GM23338 (cell line): ENCODE data around the gene NDUFS7. TPM values are rescaled to one million over a fixed set of nuclear protein-coding genes. Genes with fewer than 3 reads are reported as not detected.

Experiments
- EZH2 ChIP-seq: fragments of 200-600 bp; sonication (generic); IDR thresholded peaks from one replicate; pipeline ENCODE4 v1.8.0; 2017; ENCODE audit warnings: antibody characterized with exemption, mild to moderate bottlenecking, low read depth; ENCODE audit not compliant: unreplicated experiment
- NANOG ChIP-seq: IDR thresholded peaks from 2 replicates; pipeline ENCODE4 v1.6.1; 2016; ENCODE audit warnings: antibody characterized with exemption, borderline replicate concordance
- STAT1 ChIP-seq: IDR thresholded peaks from one replicate; pipeline ENCODE4 v1.6.1; 2016; ENCODE audit warnings: antibody characterized with exemption; ENCODE audit not compliant: unreplicated experiment
- ZNF331 ChIP-seq: fragments of 250-450 bp; sonication (Bioruptor Pico); IDR thresholded peaks from 2 replicates; pipeline ENCODE4 v1.5.0; 2020; ENCODE audit warnings: low read depth, mild to moderate bottlenecking, moderate library complexity
- polyA plus RNA-seq: library from polyadenylated mRNA; unstranded; fragments of >200 nt; fragmentation: Nextera tagmentation; extraction: Ambion mirVana; gene quantifications from 2 replicates; pipeline ENCODE4 v1.2.1, GENCODE V29; 2016
- total RNA-seq: library from RNA; depleted of rRNA; stranded (reverse); fragments of >200 nt; shearing (Covaris generic); gene quantifications from 2 replicates; pipeline ENCODE4 v1.2.3, GENCODE V29; 2014
- TF ChIP-seq, protein P1 (sequence below): fragments of 250-450 bp; sonication (Bioruptor Pico); IDR thresholded peaks from 2 replicates; pipeline ENCODE4 v1.5.0; 2020; ENCODE audit warnings: mild to moderate bottlenecking, moderate library complexity
- TF ChIP-seq, protein P2 (sequence below): IDR thresholded peaks from one replicate; pipeline ENCODE4 v1.6.1; 2018; ENCODE audit warnings: antibody characterized with exemption; ENCODE audit not compliant: unreplicated experiment
- TF ChIP-seq, protein P3 (sequence below), 2 experiments: fragments of 200-600 bp in 1 of 2; sonication (generic) in 1 of 2; conservative IDR thresholded peaks; 2 replicates each; pipeline versions ENCODE4 v1.5.1 to v1.6.1; 2016 to 2017; ENCODE audit warnings: antibody characterized with exemption in 2 of 2, low read depth in 2 of 2, mild to moderate bottlenecking in 2 of 2, moderate library complexity in 1 of 2

NDUFS7 gene
- total and polyA plus RNA-seq, 2 experiments from 2014 or later = 132 to 203 TPM

DNA sequence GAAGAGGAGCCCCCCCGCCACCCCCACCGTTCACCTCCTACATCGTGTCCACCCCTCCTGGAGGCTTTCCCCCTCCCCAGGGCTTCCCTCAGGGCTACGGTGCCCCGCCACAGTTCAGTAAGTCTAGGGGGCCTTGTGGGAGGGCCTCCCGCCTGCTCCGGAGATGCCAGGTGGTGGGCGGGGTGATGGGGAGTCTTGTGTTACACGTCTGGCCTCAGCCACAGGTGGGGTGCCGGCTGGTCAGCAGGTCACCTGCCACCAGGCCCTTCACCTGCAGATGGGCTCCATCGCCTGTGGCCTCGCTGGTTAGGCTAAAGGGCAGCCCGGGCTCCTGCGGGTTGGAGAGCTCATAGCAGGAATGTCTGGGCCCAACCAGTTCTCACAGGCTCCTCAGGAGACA, 46.5 kb downstream of the NDUFS7 start (continued):
- TF ChIP-seq, protein P1, sequence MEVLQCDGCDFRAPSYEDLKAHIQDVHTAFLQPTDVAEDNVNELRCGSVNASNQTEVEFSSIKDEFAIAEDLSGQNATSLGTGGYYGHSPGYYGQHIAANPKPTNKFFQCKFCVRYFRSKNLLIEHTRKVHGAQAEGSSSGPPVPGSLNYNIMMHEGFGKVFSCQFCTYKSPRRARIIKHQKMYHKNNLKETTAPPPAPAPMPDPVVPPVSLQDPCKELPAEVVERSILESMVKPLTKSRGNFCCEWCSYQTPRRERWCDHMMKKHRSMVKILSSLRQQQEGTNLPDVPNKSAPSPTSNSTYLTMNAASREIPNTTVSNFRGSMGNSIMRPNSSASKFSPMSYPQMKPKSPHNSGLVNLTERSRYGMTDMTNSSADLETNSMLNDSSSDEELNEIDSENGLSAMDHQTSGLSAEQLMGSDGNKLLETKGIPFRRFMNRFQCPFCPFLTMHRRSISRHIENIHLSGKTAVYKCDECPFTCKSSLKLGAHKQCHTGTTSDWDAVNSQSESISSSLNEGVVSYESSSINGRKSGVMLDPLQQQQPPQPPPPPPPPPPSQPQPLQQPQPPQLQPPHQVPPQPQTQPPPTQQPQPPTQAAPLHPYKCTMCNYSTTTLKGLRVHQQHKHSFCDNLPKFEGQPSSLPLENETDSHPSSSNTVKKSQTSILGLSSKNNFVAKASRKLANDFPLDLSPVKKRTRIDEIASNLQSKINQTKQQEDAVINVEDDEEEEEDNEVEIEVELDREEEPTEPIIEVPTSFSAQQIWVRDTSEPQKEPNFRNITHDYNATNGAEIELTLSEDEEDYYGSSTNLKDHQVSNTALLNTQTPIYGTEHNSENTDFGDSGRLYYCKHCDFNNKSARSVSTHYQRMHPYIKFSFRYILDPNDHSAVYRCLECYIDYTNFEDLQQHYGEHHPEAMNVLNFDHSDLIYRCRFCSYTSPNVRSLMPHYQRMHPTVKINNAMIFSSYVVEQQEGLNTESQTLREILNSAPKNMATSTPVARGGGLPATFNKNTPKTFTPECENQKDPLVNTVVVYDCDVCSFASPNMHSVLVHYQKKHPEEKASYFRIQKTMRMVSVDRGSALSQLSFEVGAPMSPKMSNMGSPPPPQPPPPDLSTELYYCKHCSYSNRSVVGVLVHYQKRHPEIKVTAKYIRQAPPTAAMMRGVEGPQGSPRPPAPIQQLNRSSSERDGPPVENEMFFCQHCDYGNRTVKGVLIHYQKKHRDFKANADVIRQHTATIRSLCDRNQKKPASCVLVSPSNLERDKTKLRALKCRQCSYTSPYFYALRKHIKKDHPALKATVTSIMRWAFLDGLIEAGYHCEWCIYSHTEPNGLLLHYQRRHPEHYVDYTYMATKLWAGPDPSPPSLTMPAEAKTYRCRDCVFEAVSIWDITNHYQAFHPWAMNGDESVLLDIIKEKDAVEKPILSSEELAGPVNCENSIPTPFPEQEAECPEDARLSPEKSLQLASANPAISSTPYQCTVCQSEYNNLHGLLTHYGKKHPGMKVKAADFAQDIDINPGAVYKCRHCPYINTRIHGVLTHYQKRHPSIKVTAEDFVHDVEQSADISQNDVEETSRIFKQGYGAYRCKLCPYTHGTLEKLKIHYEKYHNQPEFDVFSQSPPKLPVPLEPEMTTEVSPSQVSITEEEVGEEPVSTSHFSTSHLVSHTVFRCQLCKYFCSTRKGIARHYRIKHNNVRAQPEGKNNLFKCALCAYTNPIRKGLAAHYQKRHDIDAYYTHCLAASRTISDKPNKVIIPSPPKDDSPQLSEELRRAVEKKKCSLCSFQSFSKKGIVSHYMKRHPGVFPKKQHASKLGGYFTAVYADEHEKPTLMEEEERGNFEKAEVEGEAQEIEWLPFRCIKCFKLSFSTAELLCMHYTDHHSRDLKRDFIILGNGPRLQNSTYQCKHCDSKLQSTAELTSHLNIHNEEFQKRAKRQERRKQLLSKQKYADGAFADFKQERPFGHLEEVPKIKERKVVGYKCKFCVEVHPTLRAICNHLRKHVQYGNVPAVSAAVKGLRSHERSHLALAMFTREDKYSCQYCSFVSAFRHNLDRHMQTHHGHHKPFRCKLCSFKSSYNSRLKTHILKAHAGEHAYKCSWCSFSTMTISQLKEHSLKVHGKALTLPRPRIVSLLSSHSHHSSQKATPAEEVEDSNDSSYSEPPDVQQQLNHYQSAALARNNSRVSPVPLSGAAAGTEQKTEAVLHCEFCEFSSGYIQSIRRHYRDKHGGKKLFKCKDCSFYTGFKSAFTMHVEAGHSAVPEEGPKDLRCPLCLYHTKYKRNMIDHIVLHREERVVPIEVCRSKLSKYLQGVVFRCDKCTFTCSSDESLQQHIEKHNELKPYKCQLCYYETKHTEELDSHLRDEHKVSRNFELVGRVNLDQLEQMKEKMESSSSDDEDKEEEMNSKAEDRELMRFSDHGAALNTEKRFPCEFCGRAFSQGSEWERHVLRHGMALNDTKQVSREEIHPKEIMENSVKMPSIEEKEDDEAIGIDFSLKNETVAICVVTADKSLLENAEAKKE = no peak
- TF ChIP-seq NANOG (no peak), ZNF331 (CRISPR knock-in tag) (no peak), STAT1 (no peak), EZH2 (no peak)
- TF ChIP-seq, protein P2, sequence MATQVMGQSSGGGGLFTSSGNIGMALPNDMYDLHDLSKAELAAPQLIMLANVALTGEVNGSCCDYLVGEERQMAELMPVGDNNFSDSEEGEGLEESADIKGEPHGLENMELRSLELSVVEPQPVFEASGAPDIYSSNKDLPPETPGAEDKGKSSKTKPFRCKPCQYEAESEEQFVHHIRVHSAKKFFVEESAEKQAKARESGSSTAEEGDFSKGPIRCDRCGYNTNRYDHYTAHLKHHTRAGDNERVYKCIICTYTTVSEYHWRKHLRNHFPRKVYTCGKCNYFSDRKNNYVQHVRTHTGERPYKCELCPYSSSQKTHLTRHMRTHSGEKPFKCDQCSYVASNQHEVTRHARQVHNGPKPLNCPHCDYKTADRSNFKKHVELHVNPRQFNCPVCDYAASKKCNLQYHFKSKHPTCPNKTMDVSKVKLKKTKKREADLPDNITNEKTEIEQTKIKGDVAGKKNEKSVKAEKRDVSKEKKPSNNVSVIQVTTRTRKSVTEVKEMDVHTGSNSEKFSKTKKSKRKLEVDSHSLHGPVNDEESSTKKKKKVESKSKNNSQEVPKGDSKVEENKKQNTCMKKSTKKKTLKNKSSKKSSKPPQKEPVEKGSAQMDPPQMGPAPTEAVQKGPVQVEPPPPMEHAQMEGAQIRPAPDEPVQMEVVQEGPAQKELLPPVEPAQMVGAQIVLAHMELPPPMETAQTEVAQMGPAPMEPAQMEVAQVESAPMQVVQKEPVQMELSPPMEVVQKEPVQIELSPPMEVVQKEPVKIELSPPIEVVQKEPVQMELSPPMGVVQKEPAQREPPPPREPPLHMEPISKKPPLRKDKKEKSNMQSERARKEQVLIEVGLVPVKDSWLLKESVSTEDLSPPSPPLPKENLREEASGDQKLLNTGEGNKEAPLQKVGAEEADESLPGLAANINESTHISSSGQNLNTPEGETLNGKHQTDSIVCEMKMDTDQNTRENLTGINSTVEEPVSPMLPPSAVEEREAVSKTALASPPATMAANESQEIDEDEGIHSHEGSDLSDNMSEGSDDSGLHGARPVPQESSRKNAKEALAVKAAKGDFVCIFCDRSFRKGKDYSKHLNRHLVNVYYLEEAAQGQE = no peak
- TF ChIP-seq, protein P3, sequence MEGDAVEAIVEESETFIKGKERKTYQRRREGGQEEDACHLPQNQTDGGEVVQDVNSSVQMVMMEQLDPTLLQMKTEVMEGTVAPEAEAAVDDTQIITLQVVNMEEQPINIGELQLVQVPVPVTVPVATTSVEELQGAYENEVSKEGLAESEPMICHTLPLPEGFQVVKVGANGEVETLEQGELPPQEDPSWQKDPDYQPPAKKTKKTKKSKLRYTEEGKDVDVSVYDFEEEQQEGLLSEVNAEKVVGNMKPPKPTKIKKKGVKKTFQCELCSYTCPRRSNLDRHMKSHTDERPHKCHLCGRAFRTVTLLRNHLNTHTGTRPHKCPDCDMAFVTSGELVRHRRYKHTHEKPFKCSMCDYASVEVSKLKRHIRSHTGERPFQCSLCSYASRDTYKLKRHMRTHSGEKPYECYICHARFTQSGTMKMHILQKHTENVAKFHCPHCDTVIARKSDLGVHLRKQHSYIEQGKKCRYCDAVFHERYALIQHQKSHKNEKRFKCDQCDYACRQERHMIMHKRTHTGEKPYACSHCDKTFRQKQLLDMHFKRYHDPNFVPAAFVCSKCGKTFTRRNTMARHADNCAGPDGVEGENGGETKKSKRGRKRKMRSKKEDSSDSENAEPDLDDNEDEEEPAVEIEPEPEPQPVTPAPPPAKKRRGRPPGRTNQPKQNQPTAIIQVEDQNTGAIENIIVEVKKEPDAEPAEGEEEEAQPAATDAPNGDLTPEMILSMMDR (conservative IDR thresholded peaks at IDR 0.05; ENCODE audit: low read depth in 2 of 2) = no peak
